Midbrain (tissue), 1 donor: ENCODE results near the gene ERVFRD-1.
A peak's percentile ranks its signal among the peaks of the same experiment; 100 is the strongest.
"Not testable (repeated sequence)": the region's sequence is repeated elsewhere in the genome, so short reads cannot be mapped to it uniquely, and the experiment has no call there.

Source experiments
- DNase-seq: peaks from one replicate; lab custom pipeline; 2025; lab: John Stamatoyannopoulos, UW

The ERVFRD-1 gene

DNA sequence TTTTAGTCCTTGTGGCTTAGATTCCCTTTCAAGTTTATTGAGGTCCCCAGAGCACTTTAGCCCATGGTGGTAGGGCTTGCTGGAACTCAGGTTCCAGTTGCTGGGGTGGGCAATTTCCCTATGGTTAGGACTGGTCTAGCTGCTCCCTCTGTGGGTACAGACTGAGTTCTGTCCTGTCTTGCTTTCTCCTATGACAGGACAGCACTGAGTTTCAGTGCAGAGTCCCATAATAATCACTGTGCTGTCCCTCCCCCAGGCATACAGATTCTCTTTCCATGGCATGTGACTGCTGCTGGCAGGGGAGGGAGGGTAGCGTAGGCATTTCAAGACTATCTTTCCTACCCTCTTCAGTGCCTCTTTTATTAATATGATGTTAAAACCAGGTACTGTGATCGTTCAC lies 17.1 kb upstream of the ERVFRD-1 start:
- DNase-seq = no peak

DNA sequence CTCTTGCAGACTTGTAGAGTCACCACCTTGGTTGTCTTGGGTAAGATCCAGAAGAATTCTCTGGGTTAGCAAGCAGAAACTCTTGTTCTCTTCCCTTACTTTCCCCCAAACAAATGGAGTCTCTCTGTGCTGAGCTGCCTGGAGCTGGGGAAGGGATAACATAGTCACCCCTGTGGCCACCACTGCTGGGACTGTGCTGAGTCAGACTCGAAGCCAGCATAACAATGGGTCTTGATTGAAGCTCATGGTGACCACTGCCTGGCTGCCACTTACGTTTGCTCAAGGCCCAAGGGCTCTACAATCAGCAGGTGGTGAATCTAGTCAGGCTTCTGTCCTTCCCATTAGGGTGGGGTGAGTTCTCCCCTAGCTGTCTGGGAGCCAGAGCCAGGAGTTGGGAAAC lies 15.4 kb upstream of the ERVFRD-1 start:
- DNase-seq = no peak

DNA sequence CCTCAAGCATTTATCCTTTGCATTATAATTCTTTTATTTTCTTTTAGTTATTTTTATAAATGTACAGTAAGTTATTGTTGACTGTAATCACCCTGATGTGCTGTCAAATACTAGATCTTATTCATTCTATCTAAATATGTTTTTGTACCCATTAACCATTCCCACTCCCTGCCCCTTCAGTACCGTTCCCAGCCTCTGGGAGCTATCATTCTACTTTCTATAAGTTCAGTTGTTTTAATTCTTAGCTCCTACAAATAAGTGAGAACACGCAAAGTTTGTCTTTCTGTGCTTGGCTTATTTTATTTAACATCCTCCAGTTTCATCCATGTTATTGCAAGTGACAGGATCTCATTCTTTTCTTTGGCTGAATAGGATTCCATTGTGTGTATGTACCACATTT lies 12.5 kb upstream of the ERVFRD-1 start:
- DNase-seq = no peak

DNA sequence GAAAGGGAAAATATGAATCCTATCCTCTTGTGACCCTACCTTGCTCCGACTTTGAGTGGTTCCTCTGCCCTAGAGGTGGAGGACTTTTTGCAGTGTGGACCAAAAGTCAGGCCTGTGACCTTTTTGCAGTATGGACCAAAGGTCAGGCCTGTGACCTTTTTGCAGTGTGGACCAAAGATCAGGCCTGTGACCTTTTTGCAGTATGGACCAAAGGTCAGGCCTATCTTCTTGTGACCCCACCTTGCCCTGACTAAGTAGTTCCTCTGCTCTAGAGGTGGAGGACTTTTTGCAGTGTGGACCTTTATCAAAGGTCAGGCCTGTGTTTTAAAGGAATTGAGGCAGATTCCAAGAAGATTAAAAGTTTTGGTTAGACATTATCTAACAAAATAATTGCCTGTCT lies 10.9 kb upstream of the ERVFRD-1 start:
- DNase-seq = no peak

DNA sequence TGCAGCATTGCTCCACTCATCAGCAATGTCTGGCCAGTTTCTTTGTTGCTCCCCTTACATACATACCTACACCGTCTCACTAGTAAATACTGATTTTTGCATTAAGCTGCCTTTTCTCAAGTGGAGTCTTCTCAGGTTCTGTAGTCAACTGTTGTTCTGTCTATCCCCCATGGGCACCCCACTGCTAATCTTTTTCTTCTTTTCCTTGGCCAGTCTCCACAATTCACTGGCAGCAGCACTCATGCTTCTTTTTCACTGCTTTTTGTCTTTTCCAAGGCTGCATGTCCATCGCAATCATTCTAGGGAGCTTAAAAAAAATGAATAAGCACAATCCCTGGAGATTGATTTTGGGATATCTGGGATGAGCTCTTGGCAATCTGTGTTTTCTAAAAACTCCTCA lies 10.3 kb upstream of the ERVFRD-1 start:
- DNase-seq = no peak

DNA sequence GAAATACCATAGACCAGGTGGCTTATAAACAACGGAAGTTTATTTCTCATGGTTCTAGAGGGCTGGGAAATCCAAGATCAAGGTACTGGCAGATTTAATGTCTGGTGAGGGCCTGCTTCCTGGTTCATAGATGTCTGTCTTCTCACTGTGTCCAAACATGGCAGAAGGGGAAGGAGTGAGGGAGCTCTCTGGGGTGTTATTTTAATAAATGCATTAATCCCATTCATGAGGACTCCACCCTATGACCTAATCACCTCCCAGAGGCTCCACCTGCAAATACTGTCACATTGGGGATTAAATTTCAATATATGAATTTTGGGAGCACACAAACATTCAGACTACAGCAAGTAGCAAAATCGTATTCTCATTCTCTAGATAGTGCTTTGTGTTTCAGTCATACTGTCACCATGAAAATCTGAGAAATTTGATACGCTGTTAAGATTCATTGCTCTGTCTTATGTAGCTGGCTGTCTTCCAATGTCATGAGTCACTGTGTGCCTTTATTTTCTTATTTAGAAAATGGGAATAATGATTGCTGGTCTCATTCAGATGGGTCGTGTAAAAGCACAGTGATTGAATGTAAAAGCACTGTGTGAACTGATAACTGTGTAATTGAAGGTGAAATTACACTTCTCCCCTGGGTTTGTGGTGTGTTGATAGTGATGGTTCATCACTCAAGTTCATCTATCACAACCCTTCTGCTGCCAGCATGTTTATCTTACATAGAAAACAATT lies 8.9 kb upstream of the ERVFRD-1 start:
- no peak for DNase-seq

DNA sequence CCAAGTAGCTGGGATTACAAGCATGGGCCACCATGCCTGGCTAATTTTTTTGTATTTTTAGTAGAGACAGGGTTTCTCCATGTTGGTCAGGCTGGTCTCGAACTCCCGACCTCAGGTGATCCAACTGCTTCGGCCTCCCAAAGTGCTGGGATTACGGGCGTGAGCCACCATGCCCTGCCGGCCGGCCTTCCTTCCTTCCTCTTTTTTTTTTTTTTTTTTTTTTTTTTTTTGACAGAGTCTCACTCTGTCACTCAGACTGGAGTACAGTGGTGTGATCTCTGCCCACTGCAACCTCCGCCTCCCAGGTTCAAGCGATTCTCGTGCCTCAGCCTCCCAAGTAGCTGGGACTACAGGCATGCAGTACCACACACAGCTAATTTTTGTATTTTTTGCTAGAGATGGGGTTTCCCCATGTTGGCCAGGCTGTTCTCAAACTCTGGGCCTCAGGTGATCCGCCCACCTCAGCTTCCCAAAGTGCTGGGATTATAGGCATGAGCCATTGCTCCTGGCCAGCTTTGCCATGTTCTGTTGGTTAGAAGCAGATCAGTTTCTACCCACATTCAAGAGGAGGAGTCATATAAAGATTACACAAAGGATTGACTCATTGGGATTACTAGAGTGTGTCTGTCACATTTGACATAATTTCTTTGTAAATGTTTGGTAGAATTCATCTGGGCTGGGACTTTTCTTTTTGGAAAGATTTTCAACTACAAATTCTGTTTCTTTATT lies 4.4 kb upstream of the ERVFRD-1 start:
- DNase-seq = not testable (repeated sequence)

DNA sequence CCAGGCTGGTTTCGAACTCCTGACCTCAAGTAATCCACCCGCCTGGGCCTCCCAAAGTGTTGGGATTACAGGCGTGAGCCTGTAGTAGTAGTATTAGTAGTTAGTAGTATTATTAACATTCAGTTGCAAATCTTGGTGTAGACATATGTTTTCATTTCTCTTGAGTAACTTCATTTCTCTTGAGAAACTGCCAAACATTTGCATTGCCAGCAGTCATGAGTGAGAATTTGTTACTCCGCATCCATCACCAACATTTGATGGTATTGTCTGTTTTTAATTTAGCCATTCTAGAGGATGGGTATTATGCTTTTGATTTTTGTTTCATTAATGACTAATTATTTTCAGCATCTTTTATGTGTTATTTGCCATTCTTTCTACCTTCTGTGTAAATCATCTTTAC lies 1.5 kb upstream of the ERVFRD-1 start:
- no peak for DNase-seq

DNA sequence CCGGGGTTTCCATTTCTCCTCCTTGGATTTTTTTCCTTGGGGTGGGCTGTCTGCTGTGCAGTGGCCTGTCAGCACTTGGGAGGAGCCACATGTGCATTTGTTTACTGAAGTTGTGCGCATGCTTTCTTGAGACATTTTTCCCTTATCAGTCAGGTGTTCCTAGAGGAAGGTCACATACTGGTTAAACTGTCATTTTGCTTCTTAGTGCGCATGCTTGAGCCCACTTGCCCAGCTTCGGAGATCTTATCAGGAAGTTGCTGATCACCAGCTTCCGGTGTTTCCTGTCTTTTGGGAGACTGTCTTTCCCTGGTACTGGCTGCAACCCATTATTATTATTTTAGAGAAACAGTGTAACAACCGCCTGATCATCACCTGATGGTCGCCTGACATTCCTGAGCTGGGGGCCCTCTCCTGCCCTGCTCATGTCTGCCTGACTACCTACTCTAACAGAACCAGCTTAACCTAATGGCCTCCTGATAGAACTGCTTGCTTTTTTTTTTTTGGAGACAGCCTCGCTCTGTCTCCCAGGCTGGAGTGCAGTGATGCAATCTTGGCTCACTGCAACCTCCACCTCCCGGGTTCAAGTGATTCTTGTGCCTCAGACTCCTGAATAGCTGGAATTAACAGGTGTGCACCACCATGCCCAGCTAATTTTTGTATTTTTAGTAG lies 378 bp upstream of the ERVFRD-1 start:
- DNase-seq = no peak

DNA sequence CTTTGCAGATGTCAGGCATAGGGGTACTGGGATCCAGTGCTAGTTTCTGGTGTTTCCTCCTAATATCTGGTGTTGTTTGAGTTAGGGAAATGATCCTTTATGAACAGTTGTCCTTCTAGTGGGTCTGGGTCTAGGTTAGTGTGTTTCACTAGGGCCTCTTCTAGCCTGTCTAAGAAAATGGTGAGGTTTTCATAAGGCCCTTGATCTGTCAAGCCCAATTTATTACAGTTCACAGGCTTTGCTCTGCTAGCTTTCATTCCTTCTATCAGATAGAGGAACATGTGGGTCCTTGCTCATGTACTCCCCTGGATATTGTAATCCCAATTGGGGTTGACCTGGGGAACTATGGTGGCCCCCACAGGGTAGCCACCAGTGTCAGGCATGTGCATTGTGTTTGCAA lies 2.8 kb downstream of the ERVFRD-1 start:
- no peak for DNase-seq

DNA sequence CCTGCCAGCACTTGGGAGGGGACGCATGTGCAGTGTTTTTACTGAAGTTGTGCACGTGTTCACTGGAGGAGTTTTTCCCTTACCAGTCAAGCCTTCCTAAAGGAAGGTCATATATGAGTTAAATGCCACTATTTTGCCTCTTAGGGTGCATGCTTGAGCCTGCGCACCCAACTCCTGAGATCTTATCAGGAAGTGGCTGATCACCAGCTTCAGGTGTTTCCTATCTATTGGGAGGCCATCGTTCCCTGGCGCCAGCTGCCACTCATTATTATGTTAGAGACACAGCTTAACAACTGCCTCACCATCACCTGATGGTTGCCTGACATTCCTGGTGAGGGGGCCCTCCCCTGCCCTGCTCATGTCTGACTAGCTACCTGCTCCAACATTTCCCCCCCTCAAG lies 8.5 kb downstream of the ERVFRD-1 start:
- DNase-seq = no peak

DNA sequence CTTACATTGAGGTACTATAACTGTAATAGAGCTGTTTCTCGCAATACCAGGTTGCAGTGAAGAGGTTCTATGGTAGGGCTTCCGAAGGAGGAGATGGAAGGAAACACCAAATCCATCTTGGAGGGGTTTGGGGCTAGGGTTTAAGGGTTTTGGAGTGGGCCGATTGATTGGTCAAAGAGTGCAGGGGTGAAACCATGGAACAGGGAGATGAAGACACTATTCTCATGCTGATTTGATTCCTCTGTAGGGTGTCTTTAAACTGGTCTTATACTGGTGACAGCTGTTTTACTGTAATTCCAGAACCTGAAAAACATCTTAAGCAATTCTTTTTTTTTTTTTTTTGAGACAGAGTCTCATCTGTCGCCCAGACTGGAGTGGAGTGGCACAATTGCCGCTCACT lies 10.1 kb downstream of the ERVFRD-1 start:
- DNase-seq = no peak

DNA sequence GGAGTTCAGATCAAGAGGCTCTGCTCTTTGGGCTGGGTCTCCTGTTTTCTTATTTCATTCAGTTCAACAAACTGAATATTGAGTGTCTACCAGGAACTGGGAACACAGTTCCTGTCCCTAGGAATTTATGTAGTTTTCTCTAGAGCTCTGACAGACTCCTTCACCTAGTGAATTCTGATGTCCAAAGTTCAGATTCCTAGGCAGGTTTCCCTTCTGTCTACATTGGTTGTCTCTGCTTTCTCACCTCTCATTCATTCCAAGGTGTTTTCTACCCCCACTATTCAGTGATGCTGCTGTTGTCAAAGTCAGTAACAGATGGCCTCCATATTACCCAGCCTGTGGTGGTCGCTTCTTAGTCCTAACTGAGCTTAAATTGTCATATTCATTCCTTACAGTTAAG lies 13.5 kb downstream of the ERVFRD-1 start:
- DNase-seq = no peak

DNA sequence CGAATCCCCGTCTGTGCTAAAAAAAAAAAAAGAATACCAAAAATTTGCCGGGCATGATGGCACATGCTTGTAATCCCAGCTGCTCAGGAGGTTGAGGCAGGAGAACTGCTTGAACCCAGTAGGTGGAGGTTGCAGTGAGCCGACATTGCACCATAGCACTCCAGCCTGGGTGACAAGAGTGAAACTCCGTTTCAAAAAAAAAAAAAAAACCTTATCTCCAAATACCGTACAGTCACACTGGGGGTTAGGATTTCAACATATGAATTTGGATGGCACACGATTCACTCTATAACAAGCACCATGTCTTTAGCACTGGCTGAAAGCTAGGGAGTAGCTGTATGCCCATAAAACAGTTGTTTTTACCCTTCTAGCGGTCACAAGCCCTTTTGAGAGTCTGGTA lies 14.0 kb downstream of the ERVFRD-1 start:
- no peak for DNase-seq

DNA sequence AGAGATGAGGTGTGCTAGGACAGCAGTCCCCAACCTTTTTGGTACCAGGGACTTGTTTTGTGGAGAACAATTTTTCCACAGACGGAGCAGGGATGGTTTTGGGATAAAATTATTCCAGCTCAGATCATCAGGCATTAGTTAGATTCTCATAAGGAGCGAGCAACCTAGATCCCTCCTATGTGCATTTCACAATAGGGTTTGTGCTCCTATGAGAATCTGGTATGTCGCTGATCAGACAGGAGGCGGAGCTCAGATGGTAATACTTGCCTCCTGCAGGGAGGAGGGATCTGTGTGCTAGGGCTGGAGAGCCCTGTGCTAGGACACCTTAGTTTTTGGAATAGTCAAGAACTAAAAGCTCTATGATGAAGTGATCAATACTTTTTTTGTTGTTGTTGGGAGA lies 15.4 kb downstream of the ERVFRD-1 start:
- DNase-seq = no peak

DNA sequence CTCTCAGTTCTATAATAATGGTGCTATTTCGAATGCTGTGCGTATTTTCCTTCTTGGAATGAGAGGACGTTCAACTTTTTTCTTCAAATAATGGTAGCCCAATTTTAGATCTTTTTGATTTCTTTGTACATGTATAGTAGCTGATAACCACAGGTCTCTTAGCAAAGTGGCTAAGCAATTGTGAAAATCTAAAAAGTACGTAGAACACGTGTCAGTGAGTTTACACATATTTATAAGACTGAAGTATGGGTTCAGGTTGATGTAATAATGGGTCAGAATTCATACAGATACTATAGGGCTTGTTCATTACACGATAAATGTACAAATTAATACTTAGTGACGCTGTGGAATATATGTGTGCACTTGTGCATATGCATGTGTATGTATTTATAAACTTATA lies 16.6 kb downstream of the ERVFRD-1 start:
- DNase-seq = no peak

DNA sequence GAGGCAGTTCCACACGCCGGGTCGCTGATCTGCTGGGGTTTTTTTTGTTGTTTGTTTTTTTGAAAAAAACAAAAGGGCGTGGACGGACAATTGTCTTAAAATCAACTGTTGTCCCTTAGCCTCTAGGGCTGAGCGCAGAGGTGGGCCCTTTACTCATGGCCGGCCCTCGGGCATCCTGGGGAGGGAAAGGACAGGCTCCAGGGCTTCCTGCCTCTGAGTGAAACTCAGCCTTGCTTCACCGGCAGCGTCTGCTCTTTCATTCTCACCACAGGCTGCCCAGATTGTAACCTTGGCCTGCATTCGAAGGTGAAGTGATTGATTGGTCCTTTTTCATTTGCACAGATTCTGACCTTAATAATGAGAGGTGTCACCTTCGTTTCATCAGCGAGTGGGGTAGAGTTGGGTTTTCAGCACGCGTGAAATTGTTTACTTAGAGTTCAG lies 17.1 kb downstream of the ERVFRD-1 start:
- DNase-seq = peak; percentile 23

DNA sequence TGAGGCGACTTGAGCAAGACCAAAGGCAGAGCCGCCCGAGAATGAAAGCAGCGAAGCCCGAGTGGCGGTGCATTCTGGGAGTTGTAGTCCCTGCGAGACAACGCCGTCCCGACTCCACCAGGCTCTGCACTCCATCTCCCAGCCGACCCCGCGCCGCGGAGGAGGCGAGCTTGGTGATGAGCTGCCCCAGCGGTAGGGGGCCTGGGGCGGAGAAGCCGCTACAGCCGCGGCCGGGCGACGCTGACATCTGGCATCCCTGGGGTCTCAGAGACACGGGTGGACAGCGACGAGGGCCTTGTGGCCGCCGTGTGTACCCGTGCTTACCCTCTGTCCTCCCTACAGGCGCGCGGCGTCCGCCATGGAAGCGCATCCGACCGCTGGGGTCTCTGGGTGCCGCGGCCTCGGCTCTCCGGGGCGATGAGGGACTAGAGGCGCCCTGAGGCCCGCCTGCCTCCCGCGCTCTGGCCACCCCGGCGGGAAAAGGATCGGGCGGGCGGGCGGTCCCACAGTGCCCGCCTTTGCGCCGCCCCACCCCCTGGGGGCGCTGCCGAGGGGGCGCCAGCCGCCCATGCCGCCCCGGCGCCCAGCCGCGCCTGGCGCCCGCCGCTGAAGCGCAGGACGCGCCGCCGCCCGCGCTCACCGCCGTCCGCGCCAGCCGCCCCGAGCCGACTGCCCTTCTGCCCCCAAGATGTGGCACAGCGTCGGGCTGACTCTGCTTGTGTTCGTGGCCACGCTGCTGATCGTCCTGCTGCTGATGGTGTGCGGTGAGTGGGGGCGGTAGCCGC lies 17.7 kb downstream of the ERVFRD-1 start, which contains the start of gene SMIM13:
Gene SMIM13, plus strand, starts transcription at position 209 of the 785 bp plus-strand sequence. Its CDS starts 480 bp downstream, at position 689.
- DNase-seq = peak; percentile 99

DNA sequence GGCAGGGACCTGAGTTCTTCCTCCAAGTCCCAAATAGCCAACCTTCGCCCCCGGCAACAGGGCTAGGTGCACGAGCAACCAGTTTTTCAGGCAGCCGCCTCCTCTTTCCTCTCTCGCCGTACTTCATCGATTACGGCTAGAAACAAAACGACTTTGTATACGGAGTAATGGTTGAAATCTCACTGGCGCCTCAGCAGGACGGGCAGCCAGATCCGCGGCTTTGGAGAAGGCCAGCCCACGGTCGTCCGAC lies 18.2 kb downstream of the ERVFRD-1 start:
- DNase-seq = no peak

DNA sequence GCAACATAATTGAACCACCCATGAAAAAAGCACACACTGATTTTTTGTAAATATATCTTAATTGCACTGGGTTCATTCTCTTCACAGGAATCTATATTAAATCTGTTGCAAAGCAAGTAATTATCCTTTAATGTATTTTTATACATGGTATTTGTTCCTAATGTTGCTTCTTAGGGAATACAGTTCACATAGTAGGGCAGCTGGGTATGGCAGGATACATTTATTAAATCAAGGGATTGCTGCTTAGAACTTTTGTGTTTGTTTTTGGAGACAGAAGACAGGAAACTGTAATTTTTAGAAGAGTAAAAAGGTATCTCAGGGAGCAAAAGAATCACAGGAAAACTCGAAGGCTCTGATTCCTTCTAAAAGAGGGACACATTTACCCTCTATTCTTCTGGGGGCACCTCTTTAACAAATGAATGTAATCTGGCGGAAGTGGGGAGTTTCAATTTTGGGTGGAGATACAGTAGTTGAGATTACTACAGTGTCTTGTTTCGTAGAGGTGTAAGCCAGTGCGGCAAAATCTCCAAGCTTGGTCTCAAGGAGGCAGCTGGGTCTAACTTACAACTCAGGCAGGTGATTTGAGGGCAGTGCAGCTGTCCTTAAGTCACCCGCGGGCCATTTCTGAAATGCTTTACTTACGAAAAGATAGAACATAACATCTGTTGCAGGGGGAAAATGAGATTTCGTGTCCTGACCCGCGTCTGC lies 18.7 kb downstream of the ERVFRD-1 start:
- no peak for DNase-seq

DNA sequence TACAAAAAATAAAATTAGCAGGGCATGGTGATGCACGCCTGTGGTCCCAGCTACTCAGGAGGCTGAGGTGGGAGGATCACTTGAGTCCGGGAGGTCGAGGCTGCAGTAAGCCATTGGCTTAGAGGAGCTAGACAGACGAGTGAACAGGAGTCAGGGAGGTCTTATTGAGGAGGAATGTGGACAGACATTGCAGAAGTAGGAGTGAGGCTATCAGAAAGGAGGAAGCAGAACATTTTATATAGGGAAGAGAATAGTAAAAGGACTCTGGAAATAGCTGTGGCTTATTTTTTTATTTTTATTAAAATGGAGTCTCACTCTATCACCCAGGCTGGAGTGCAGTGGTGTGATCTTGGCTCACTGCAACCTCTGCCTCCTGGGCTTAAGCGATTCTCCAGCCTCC lies 20.4 kb downstream of the ERVFRD-1 start:
- DNase-seq = not testable (repeated sequence)

DNA sequence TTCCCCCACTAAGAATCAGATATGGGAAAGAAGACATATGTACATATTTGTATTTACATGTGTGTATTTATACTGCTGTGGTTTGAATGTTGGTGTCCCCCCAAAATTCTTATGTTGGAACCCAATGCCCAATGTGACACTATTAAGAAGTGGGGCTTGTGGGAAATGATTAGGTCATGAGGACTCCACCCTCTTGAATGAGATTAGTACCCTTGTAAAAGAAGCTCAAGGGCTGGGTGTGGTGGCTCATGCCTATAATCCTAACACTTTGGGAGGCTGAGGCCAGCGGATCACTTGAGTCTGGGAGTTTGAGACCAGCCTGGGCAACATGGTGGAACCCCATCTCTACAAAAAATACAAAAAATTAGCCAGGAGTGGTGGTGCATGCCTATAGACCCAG lies 21.8 kb downstream of the ERVFRD-1 start:
- DNase-seq = no peak
